HCT116 (cell line): ENCODE results near the gene MPC1. TPM values are rescaled to one million over a fixed set of nuclear protein-coding genes. Genes with fewer than 3 reads are reported as not detected.
"Not testable (repeated sequence)": the region's sequence is repeated elsewhere in the genome, so short reads cannot be mapped to it uniquely, and the experiment has no call there.

Experiments
- ATAC-seq: fragments of 200-7000 bp; cut with Tn5 transposase; 2 replicates; pipeline ENCODE4 v1.9.1; 2020; ENCODE audit warnings: mild to moderate bottlenecking, moderate library complexity
- BruUV-seq: library from RNA; stranded (reverse); fragments of 400-500 nt; replicated peaks from 2 replicates; lab custom pipeline; 2021; lab: Mats Ljungman, UMichigan
- CTCF ChIA-PET: fragments of 300-600 bp; sonication (Branson Sonifier 250); formaldehyde crosslinking; loops from one replicate; lab custom pipeline; 2021; ENCODE audit warnings: antibody characterized with exemption; lab: Charles Lee
- POLR2A ChIA-PET: fragments of 300-600, 350-600 bp; sonication (Branson Sonifier 250); formaldehyde crosslinking; loops from one replicate; lab custom pipeline; 2021; ENCODE audit warnings: antibody characterized with exemption; lab: Charles Lee
- RAD21 ChIA-PET, 2 experiments: fragments of 300-600 bp; sonication (Branson Sonifier 250); formaldehyde crosslinking; loops; one replicate each; lab custom pipeline; 2023; ENCODE audit warnings: low total read pairs in 2 of 2; ENCODE audit not compliant: uncharacterized antibody in 2 of 2, unreplicated experiment in 2 of 2, low non-redundant PET in 1 of 2; lab: Charles Lee
- DNase-seq: peaks from one replicate; pipeline ENCODE4 v3.0.0-alpha.2; 2010; ENCODE audit warnings: low read depth, low spot score
- H2AFZ ChIP-seq: fragments of 200-600 bp; shearing (Covaris generic), sonication (generic); 2 replicates; pipeline ENCODE4 v1.6.1; 2017; ENCODE audit warnings: low read depth, mixed run types, mixed read lengths, antibody characterized with exemption, low read length; ENCODE audit not compliant: poor library complexity, severe bottlenecking
- H3K27ac ChIP-seq: 2 replicates; pipeline ENCODE4 v1.5.1; 2012; ENCODE audit warnings: low read depth, low read length
- H3K27me3 ChIP-seq: fragments of 200-600 bp; sonication (generic); 2 replicates; pipeline ENCODE4 v1.6.1; 2016; ENCODE audit warnings: mixed run types, low read length, mixed read lengths; ENCODE audit not compliant: insufficient read depth
- H3K36me3 ChIP-seq, 2 experiments: fragments of 200-500 bp in 1 of 2; fragments of 200-600 bp in 1 of 2; sonication (Bioruptor generic) in 1 of 2; sonication (generic) in 1 of 2; 2 replicates each; pipeline versions ENCODE4 v1.5.1 to v1.6.1; 2014 to 2016; ENCODE audit warnings: low read length in 2 of 2, inconsistent platforms in 1 of 2, mixed read lengths in 1 of 2, mixed run types in 1 of 2; ENCODE audit not compliant: insufficient read depth in 2 of 2, control insufficient read depth in 1 of 2
- H3K4me1 ChIP-seq, 2 experiments: fragments of 200-600 bp in 1 of 2; sonication (generic) in 1 of 2; 2 replicates each; pipeline versions ENCODE4 v1.5.1 to v1.6.1; 2012 to 2017; ENCODE audit warnings: low read length in 2 of 2, inconsistent platforms in 1 of 2, mild to moderate bottlenecking in 1 of 2, mixed read lengths in 1 of 2, mixed run types in 1 of 2, moderate library complexity in 1 of 2; ENCODE audit not compliant: insufficient read depth in 2 of 2, control insufficient read depth in 1 of 2
- H3K4me2 ChIP-seq: fragments of 200-600 bp; sonication (generic); 2 replicates; pipeline ENCODE4 v1.6.1; 2017; ENCODE audit warnings: mixed run types, low read length, mixed read lengths
- H3K4me3 ChIP-seq, 2 experiments: fragments of 200-600 bp in 1 of 2; sonication (generic) in 1 of 2; replicated peaks in 1 of 2; 2 replicates each; pipeline ENCODE4 v1.5.1; 2011 to 2016; ENCODE audit warnings: low read length in 2 of 2, control low read depth in 1 of 2, low read depth in 1 of 2, mild to moderate bottlenecking in 1 of 2, mixed read lengths in 1 of 2, mixed run types in 1 of 2
- H3K79me2 ChIP-seq: fragments of 200-600 bp; sonication (generic); 2 replicates; pipeline ENCODE4 v1.6.1; 2017; ENCODE audit warnings: mild to moderate bottlenecking, mixed run types, low read length, moderate library complexity, mixed read lengths; ENCODE audit not compliant: insufficient read depth
- H3K9ac ChIP-seq: fragments of 200-600 bp; sonication (generic); 2 replicates; pipeline ENCODE4 v1.6.1; 2016; ENCODE audit warnings: low read length, mixed read lengths
- H3K9me2 ChIP-seq: fragments of 200-600 bp; sonication (generic), shearing (Covaris generic); 2 replicates; pipeline ENCODE4 v1.6.1; 2017; ENCODE audit warnings: mixed run types, mild to moderate bottlenecking, moderate library complexity; ENCODE audit not compliant: insufficient read depth
- H3K9me3 ChIP-seq, 2 experiments: fragments of 200-500 bp in 1 of 2; fragments of 200-600 bp in 1 of 2; sonication (Bioruptor generic) in 1 of 2; sonication (generic) in 1 of 2; 2 replicates each; pipeline ENCODE4 v1.6.1; 2014 to 2017; ENCODE audit warnings: low read length in 2 of 2, mixed read lengths in 2 of 2, inconsistent platforms in 1 of 2, low read depth in 1 of 2, mild to moderate bottlenecking in 1 of 2, mixed run types in 1 of 2, moderate library complexity in 1 of 2; ENCODE audit not compliant: control insufficient read depth in 1 of 2, insufficient read depth in 1 of 2
- H4K20me1 ChIP-seq: fragments of 200-600 bp; sonication (generic), shearing (Covaris generic); 2 replicates; pipeline ENCODE4 v1.6.1; 2017; ENCODE audit warnings: mixed run types, mild to moderate bottlenecking, moderate library complexity; ENCODE audit not compliant: insufficient read depth
- CEBPB ChIP-seq: IDR thresholded peaks from 2 replicates; pipeline ENCODE4 v1.6.1; 2012; ENCODE audit warnings: low read depth
- EGR1 ChIP-seq: IDR thresholded peaks from 2 replicates; pipeline ENCODE4 v1.6.1; 2012; ENCODE audit warnings: low read depth
- ELF1 ChIP-seq: IDR thresholded peaks from 2 replicates; pipeline ENCODE4 v1.6.1; 2012; ENCODE audit warnings: low read depth, borderline replicate concordance
- EZH2 ChIP-seq: fragments of 200-600 bp; sonication (generic); IDR thresholded peaks from 2 replicates; pipeline ENCODE4 v1.6.1; 2017; ENCODE audit warnings: antibody characterized with exemption, mixed run types
- EZH2phosphoT487 ChIP-seq: fragments of 200-600 bp; IDR thresholded peaks from 2 replicates; pipeline ENCODE4 v1.6.1; 2018; ENCODE audit warnings: antibody characterized with exemption, borderline replicate concordance
- MAX ChIP-seq: IDR thresholded peaks from 2 replicates; pipeline ENCODE4 v1.6.1; 2012
- POLR2AphosphoS5 ChIP-seq: IDR thresholded peaks from 2 replicates; pipeline ENCODE4 v1.6.1; 2011; ENCODE audit warnings: mild to moderate bottlenecking, low read depth, low read length, moderate library complexity
- SRF ChIP-seq: IDR thresholded peaks from 2 replicates; pipeline ENCODE4 v1.6.1; 2012; ENCODE audit warnings: low read depth
- TCF7L2 ChIP-seq: IDR thresholded peaks from 2 replicates; pipeline ENCODE4 v1.7.0; 2011; ENCODE audit warnings: borderline replicate concordance, inconsistent platforms; ENCODE audit not compliant: insufficient read depth, insufficient read length; ENCODE audit errors: extremely low read depth
- intact Hi-C: fragments of 100-400 bp; cut with micrococcal nuclease; formaldehyde crosslinking; loops from 2 replicates; pipeline ENCODE4 v1.10.0; 2022
- total RNA-seq: library from RNA; stranded (reverse); gene quantifications from one replicate; pipeline ENCODE4 v1.2.1, GENCODE V29; 2021; ENCODE audit not compliant: unreplicated experiment

MPC1 gene
- total RNA-seq, 1 experiment from 2014 or later = 15.9 TPM

GRCh38 chr6:166346965-166347364 is 35.8 kb downstream of the MPC1 start:
- no peak overlapping the region for H3K27ac ChIP-seq
- ChIA-PET RAD21 (no interaction called here), POLR2A (no interaction called here)
- H3K36me3 ChIP-seq = no peaks in the 10 kb centered on the region
- H4K20me1 ChIP-seq = no peaks in the 10 kb centered on the region
- H3K9me3 ChIP-seq = no peaks in the 10 kb centered on the region
- H3K27me3 ChIP-seq = no peaks in the 10 kb centered on the region
- no peaks in the 10 kb centered on the region for H3K9me2 ChIP-seq
- peaks cover 0 to 7% of the 10 kb centered on the region in 2 experiments; a peak in 1 of 4 replicates for H3K4me1 ChIP-seq
- no peak for DNase-seq
- no peak for TF ChIP-seq EZH2phosphoT487
- TF ChIP-seq TCF7L2 = no peak
- TF ChIP-seq EZH2 = no peak
- TF ChIP-seq POLR2AphosphoS5 = no peak
- TF ChIP-seq, all 23 proteins: peak for 0
- H3K79me2 ChIP-seq = peaks cover 4% of the 10 kb centered on the region
- H2AFZ ChIP-seq = no peak overlapping the region
- intact Hi-C loops = no loop called here
- ATAC-seq = no peak
- H3K4me2 ChIP-seq = no peak overlapping the region
- H3K4me3 ChIP-seq = no peak overlapping the region
- no TSS peak for BruUV-seq
- CTCF ChIA-PET = no interaction called here
- no peak overlapping the region for H3K9ac ChIP-seq

- Histone ChIP-seq H3K9ac (no peak overlapping the region), H3K4me1 (peaks cover 0 to 9% of the 10 kb centered on the region in 2 experiments; a peak in 3 of 4 replicates), H4K20me1 (no peaks in the 10 kb centered on the region), H3K27me3 (no peaks in the 10 kb centered on the region), H3K4me2 (no peak overlapping the region), H3K36me3 (no peaks in the 10 kb centered on the region), H3K9me2 (no peaks in the 10 kb centered on the region), H3K27ac (no peak overlapping the region), H2AFZ (no peak overlapping the region), H3K9me3 (no peaks in the 10 kb centered on the region), H3K79me2 (peaks cover 9% of the 10 kb centered on the region), H3K4me3 (no peak overlapping the region)
- ChIA-PET CTCF (no interaction called here), RAD21 (no interaction called here), POLR2A (no interaction called here)
- intact Hi-C loops = no loop called here
- ATAC-seq (no peak), DNase-seq (no peak)
- BruUV-seq = no TSS peak
- no peak for TF ChIP-seq MAX
- TF ChIP-seq CEBPB = no peak
- no peak for TF ChIP-seq SRF
- TF ChIP-seq EGR1 = no peak
- TF ChIP-seq ELF1 = no peak
These were observed 36.3 kb downstream of the MPC1 start for GRCh38 chr6:166346449-166346848.

GRCh38 chr6:166345672-166346071 is 37.1 kb downstream of the MPC1 start:
- not testable (repeated sequence) for ATAC-seq, H3K9ac ChIP-seq

GRCh38 chr6:166344921-166345320 is 37.8 kb downstream of the MPC1 start:
- RAD21 ChIA-PET, DNase-seq, intact Hi-C loops, H3K4me3 ChIP-seq, H2AFZ ChIP-seq, H3K36me3 ChIP-seq, H3K9me3 ChIP-seq, H3K9me2 ChIP-seq, POLR2A ChIA-PET, ATAC-seq, H3K27me3 ChIP-seq, H3K27ac ChIP-seq, H3K9ac ChIP-seq, H4K20me1 ChIP-seq, H3K4me2 ChIP-seq, CTCF ChIA-PET, BruUV-seq: not testable (repeated sequence)
- Histone ChIP-seq H3K79me2 (peaks cover 25% of the 10 kb centered on the region), H3K4me1 (peaks cover 0 to 17% of the 10 kb centered on the region in 2 experiments; a peak in 3 of 4 replicates)

More at GRCh38 chr6:166345672-166346071, 37.1 kb downstream of the MPC1 start:
- H3K27me3 ChIP-seq, H3K9me3 ChIP-seq, H2AFZ ChIP-seq, CTCF ChIA-PET, POLR2A ChIA-PET, BruUV-seq, H3K9me2 ChIP-seq, H3K4me3 ChIP-seq, DNase-seq, RAD21 ChIA-PET, H3K4me2 ChIP-seq, intact Hi-C loops, H4K20me1 ChIP-seq, H3K36me3 ChIP-seq, H3K27ac ChIP-seq: not testable (repeated sequence)
- Histone ChIP-seq H3K79me2 (peaks cover 17% of the 10 kb centered on the region), H3K4me1 (peaks cover 0 to 16% of the 10 kb centered on the region in 2 experiments; a peak in 3 of 4 replicates)
